B cell (primary cell): ENCODE data around the gene IMP3. TPM values are rescaled to one million over a fixed set of nuclear protein-coding genes. Genes with fewer than 3 reads are reported as not detected.

Experiments
- ATAC-seq: fragments of 200-7000 bp; cut with Tn5 transposase; one replicate; pipeline ENCODE4 v1.10.0; 2021; ENCODE audit warnings: low read depth, mild to moderate bottlenecking, moderate number of reproducible peaks, moderate library complexity
- CTCF ChIA-PET: fragments of 350-600 bp; sonication (Branson Sonifier 250); formaldehyde crosslinking; loops from one replicate; lab custom pipeline; 2021; ENCODE audit warnings: antibody characterized with exemption, inconsistent platforms; lab: Charles Lee
- POLR2A ChIA-PET: fragments of 350-600 bp; sonication (Branson Sonifier 250); formaldehyde crosslinking; loops from one replicate; lab custom pipeline; 2021; ENCODE audit warnings: antibody characterized with exemption; lab: Charles Lee
- DNase-seq: peaks from one replicate; pipeline ENCODE4 v3.0.0; 2013
- H2AFZ ChIP-seq: 2 replicates; pipeline ENCODE4 v1.6.1; 2012; ENCODE audit warnings: mild to moderate bottlenecking, low read depth, low read length; ENCODE audit not compliant: insufficient read depth, poor library complexity, severe bottlenecking
- H3K27ac ChIP-seq, 2 donors: 1 replicate in 1 of 2; 2 replicates in 1 of 2; pipeline ENCODE4 v1.5.1; 2012 to 2013; ENCODE audit warnings: low read length in 2 of 2, mild to moderate bottlenecking in 2 of 2, moderate library complexity in 1 of 2
- H3K27me3 ChIP-seq, 4 experiments: fragments of 200-600 bp in 1 of 4; sonication (generic) in 1 of 4; replicated peaks in 1 of 4; 1 replicate in 2 of 4; 2 replicates in 2 of 4; pipeline versions ENCODE4 v1.6.1 to v1.7.0; 2013 to 2016; ENCODE audit warnings: low read length in 3 of 4, mild to moderate bottlenecking in 2 of 4, mixed read lengths in 1 of 4, moderate library complexity in 1 of 4; ENCODE audit not compliant: insufficient read depth in 4 of 4, control insufficient read depth in 3 of 4; ENCODE audit errors: control extremely low read depth in 1 of 4
- H3K36me3 ChIP-seq, 2 experiments: replicated peaks in 1 of 2; 1 replicate in 1 of 2; 2 replicates in 1 of 2; pipeline versions ENCODE4 v1.6.1 to v1.7.1; 2013; ENCODE audit warnings: low read length in 1 of 2; ENCODE audit not compliant: insufficient read depth in 2 of 2, control insufficient read depth in 1 of 2; ENCODE audit errors: control extremely low read depth in 1 of 2, extremely low read depth in 1 of 2
- H3K4me1 ChIP-seq, 2 donors: fragments of 200-600 bp in 1 of 2; sonication (generic) in 1 of 2; 1 replicate in 1 of 2; 2 replicates in 1 of 2; pipeline versions ENCODE4 v1.5.1 to v1.6.1; 2013 to 2017; ENCODE audit warnings: low read length in 2 of 2; ENCODE audit not compliant: control insufficient read depth in 2 of 2, insufficient read depth in 2 of 2
- H3K4me2 ChIP-seq: replicated peaks from 2 replicates; pipeline ENCODE3; 2012; ENCODE audit warnings: mild to moderate bottlenecking, low read depth, low read length; ENCODE audit not compliant: poor library complexity, severe bottlenecking
- H3K4me3 ChIP-seq, 5 experiments: fragments of 200-600 bp in 1 of 5; sonication (generic) in 1 of 5; 1 replicate in 3 of 5; 2 replicates in 2 of 5; pipeline versions ENCODE4 v1.5.1 to v1.7.0; 2011 to 2016; ENCODE audit warnings: low read length in 4 of 5, mild to moderate bottlenecking in 4 of 5, low read depth in 2 of 5, control low read depth in 1 of 5, moderate library complexity in 1 of 5; ENCODE audit not compliant: insufficient read depth in 1 of 5; ENCODE audit errors: control extremely low read depth in 1 of 5, extremely low read depth in 1 of 5
- H3K79me2 ChIP-seq: fragments of 200-600 bp; sonication (generic); one replicate; pipeline ENCODE4 v1.6.0; 2016; ENCODE audit warnings: low read length; ENCODE audit not compliant: control insufficient read depth, insufficient read depth
- H3K9ac ChIP-seq: fragments of 200-600 bp; sonication (generic); 2 replicates; pipeline ENCODE4 v1.6.1; 2017; ENCODE audit warnings: mild to moderate bottlenecking, low read length, moderate library complexity
- H3K9me3 ChIP-seq, 3 donors: one replicate each; pipeline versions ENCODE4 v1.6.1 to v1.7.1; 2013; ENCODE audit warnings: low read length in 2 of 3; ENCODE audit not compliant: control insufficient read depth in 2 of 3, insufficient read depth in 1 of 3; ENCODE audit errors: control extremely low read depth in 1 of 3
- H4K20me1 ChIP-seq: 2 replicates; pipeline ENCODE4 v1.6.0; 2012; ENCODE audit warnings: mild to moderate bottlenecking, low read length; ENCODE audit not compliant: insufficient read depth, control insufficient read depth, poor library complexity, severe bottlenecking
- H3K27ac Mint-ChIP-seq: one replicate; pipeline ENCODE4 v1.8.0; 2021; ENCODE audit warnings: mixed read lengths
- H3K27me3 Mint-ChIP-seq: one replicate; pipeline ENCODE4 v1.8.0; 2021; ENCODE audit warnings: mixed read lengths
- H3K4me1 Mint-ChIP-seq: one replicate; pipeline ENCODE4 v1.8.0; 2021; ENCODE audit warnings: mixed read lengths
- H3K4me3 Mint-ChIP-seq: one replicate; pipeline ENCODE4 v1.8.0; 2021; ENCODE audit warnings: mixed read lengths
- H3K9me3 Mint-ChIP-seq: one replicate; pipeline ENCODE4 v1.8.0; 2022; ENCODE audit warnings: mixed read lengths; ENCODE audit not compliant: insufficient read depth
- CTCF ChIP-seq: fragments of 200-600 bp; IDR thresholded peaks from one replicate; pipeline ENCODE4 v1.8.0; 2022; ENCODE audit warnings: antibody characterized with exemption, mild to moderate bottlenecking
- EZH2 ChIP-seq: IDR thresholded peaks from 2 replicates; pipeline ENCODE4 v1.6.1; 2012; ENCODE audit warnings: borderline replicate concordance, low read depth, mild to moderate bottlenecking, moderate library complexity, low read length; ENCODE audit not compliant: insufficient read depth, poor library complexity, severe bottlenecking
- WGBS: methylation state at CpG from one replicate; pipeline ENCODE4 v1.1.5; 2013; ENCODE audit warnings: missing lambda C conversion rate; ENCODE audit not compliant: insufficient coverage; 5-methylcytosine and 5-hydroxymethylcytosine counted together
- intact Hi-C: fragments of 100-400 bp; cut with micrococcal nuclease; formaldehyde crosslinking; loops from one replicate; pipeline ENCODE4 v1.10.0; 2022
- polyA plus RNA-seq: library from polyadenylated mRNA; depleted of rRNA; stranded (reverse); fragments of >200 nt; gene quantifications from 2 replicates; pipeline ENCODE4 v1.2.3, GENCODE V29; 2012
- total RNA-seq, 2 donors: library from RNA; stranded (reverse); fragments of 120-200 nt in 1 of 2; gene quantifications; 1 replicate in 1 of 2; 2 replicates in 1 of 2; pipeline versions ENCODE4 v1.2.3 to v1.2.4, GENCODE V29; 2013 to 2022

The IMP3 gene
- total and polyA plus RNA-seq, 2 donors (not counting 1 experiment from before 2014, with no cell fraction given), result 60.8 to 85.1 TPM

- Histone ChIP-seq H2AFZ (no peak overlapping the region), H3K36me3 (no peaks in the 10 kb centered on the region), H3K9me3 (no peaks in the 10 kb centered on the region), H3K4me3 (no peak overlapping the region), H3K27ac (no peak overlapping the region), H3K27me3 (no peaks in the 10 kb centered on the region), H3K4me2 (no peak overlapping the region), H3K9ac (no peak overlapping the region), H3K4me1 (no peaks in the 10 kb centered on the region), H4K20me1 (no peaks in the 10 kb centered on the region), H3K79me2 (no peaks in the 10 kb centered on the region)
- ATAC-seq (no peak), DNase-seq (no peak)
- H3K27ac Mint-ChIP-seq, result no peak overlapping the region
- H3K4me3 Mint-ChIP-seq, result no peak overlapping the region
- WGBS, result 96% methylated on average over 6 of the region's 9 CpGs
- CTCF ChIA-PET, result no interaction called here
- peaks cover 5% of the 10 kb centered on the region for H3K27me3 Mint-ChIP-seq
- POLR2A ChIA-PET, result no interaction called here
- no peaks in the 10 kb centered on the region for H3K9me3 Mint-ChIP-seq
- no peaks in the 10 kb centered on the region for H3K4me1 Mint-ChIP-seq
- TF ChIP-seq EZH2 (no peak), CTCF (no peak)
- intact Hi-C loops, result no loop called here
Measured at GRCh38 chr15:75662823-75663519, 22.9 kb upstream of the IMP3 start.

GRCh38 chr15:75661756-75662140 lies 21.7 kb upstream of the IMP3 start:
- no peak overlapping the region for H3K27ac ChIP-seq
- no peak overlapping the region for H2AFZ ChIP-seq
- intact Hi-C loops, result no loop called here
- Mint-ChIP-seq H3K4me1 (no peaks in the 10 kb centered on the region), H3K9me3 (no peaks in the 10 kb centered on the region), H3K27me3 (peaks cover 8% of the 10 kb centered on the region), H3K27ac (no peak overlapping the region), H3K4me3 (no peak overlapping the region)
- ATAC-seq (no peak), DNase-seq (no peak)
- H3K36me3 ChIP-seq, result no peaks in the 10 kb centered on the region
- H3K4me1 ChIP-seq, result no peaks in the 10 kb centered on the region
- H3K79me2 ChIP-seq, result no peaks in the 10 kb centered on the region
- H3K4me2 ChIP-seq, result no peak overlapping the region
- H4K20me1 ChIP-seq, result no peaks in the 10 kb centered on the region
- H3K9ac ChIP-seq, result no peak overlapping the region
- ChIA-PET CTCF (no interaction called here), POLR2A (no interaction called here)
- TF ChIP-seq CTCF, result no peak
- TF ChIP-seq EZH2, result no peak
- H3K9me3 ChIP-seq, result no peaks in the 10 kb centered on the region
- WGBS, result 80% methylated on average over 1 of the region's 3 CpGs
- no peaks in the 10 kb centered on the region for H3K27me3 ChIP-seq
- H3K4me3 ChIP-seq, result no peak overlapping the region
